Esophagus muscularis mucosa (tissue), 4 donors: ENCODE results near the gene CASQ2.

ENCODE experiments used
- EP300 ChIP-seq: sonication (generic); formaldehyde crosslinking; IDR thresholded peaks from one replicate; pipeline ENCODE4 v1.6.1; 2017; ENCODE audit warnings: antibody characterized with exemption
- POLR2A ChIP-seq: fragments of 450-650 bp; IDR thresholded peaks from one replicate; pipeline ENCODE4 v1.6.1; 2017; ENCODE audit warnings: antibody characterized with exemption, moderate library complexity, mild to moderate bottlenecking, low read depth
- TF ChIP-seq, protein P1 (sequence below), 3 experiments: fragments of 200-600 bp in 2 of 3; fragments of 450-650 bp in 1 of 3; sonication (generic) in 2 of 3; IDR thresholded peaks; one replicate each; pipeline ENCODE4 v1.5.1; 2017 to 2019; ENCODE audit warnings: antibody characterized with exemption in 3 of 3, mild to moderate bottlenecking in 2 of 3, moderate library complexity in 1 of 3

DNA sequence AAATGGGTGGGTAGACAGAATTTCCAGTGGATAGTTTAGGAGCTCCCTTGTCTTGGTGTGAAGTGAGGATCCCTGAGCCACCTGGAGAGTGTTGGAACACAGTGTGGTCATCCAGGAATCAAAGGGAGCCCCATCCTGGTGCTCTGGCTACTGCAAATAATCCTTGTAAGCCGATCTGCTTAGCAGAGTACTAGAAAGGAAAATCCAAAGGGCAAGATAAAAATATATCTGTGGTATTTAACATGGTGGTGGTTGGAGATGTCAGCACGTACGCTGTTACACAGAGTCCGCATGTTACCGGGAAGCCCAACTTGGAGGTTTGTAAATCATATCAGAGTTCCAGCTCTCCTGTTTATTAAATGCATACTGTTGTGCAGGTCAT is 87.8 kb downstream of the CASQ2 start:
- no peak for TF ChIP-seq EP300
- TF ChIP-seq, protein P1, sequence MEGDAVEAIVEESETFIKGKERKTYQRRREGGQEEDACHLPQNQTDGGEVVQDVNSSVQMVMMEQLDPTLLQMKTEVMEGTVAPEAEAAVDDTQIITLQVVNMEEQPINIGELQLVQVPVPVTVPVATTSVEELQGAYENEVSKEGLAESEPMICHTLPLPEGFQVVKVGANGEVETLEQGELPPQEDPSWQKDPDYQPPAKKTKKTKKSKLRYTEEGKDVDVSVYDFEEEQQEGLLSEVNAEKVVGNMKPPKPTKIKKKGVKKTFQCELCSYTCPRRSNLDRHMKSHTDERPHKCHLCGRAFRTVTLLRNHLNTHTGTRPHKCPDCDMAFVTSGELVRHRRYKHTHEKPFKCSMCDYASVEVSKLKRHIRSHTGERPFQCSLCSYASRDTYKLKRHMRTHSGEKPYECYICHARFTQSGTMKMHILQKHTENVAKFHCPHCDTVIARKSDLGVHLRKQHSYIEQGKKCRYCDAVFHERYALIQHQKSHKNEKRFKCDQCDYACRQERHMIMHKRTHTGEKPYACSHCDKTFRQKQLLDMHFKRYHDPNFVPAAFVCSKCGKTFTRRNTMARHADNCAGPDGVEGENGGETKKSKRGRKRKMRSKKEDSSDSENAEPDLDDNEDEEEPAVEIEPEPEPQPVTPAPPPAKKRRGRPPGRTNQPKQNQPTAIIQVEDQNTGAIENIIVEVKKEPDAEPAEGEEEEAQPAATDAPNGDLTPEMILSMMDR (IDR thresholded peaks at IDR 0.05) = no peak
- no peak for TF ChIP-seq POLR2A
